A549 treated with DMSO at 1 μM for 4 hours (cell line): ENCODE data around the gene FHAD1. TPM values are rescaled to one million over a fixed set of nuclear protein-coding genes. Genes with fewer than 3 reads are reported as not detected.

ENCODE experiments used
- total RNA-seq: library from RNA; stranded (reverse); fragments of 200-300 nt; extraction: Qiagen RNA extraction; gene quantifications from 5 replicates; pipeline ENCODE4 v1.2.3, GENCODE V29; 2022; ENCODE audit warnings: low read depth

FHAD1 gene
- total RNA-seq = 0.33 to 0.79 TPM (median 0.66 TPM) in 5 replicates

DNA sequence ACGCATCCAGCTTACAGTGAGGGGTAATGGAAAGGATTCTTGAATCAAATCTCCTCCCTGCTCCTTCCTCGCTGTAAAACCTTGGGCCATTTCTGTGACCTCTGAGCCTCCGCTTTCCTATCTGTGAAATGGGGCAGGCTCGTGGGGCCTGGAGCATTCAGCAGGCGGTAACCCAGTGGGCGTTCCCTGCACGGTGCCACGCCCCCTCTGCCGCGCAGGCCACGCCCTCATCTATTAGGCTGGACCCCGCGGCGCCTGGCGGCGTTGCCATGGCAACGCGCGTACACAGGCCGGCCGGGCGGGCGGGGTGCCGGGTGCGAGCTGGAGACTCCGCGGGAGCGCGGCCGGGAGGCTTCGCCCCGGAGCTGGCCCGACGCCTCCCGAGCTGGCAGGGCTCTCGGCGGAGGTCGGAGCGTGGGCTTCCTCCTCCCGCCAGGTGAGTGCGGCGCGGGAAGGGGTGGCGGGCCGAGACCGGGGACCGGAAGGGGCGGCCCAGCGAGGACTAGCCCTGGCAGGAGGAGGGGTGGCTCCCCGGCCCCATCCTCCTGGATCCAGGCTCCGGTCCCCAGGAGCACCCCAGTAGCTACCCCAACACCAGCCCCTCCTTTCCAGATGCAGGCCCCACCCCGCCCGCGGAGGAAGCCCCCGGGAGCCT lies at the start of gene FHAD1:
FHAD1 (plus strand) TSS at position 264 of the 655 bp plus-strand sequence. CDS start 4,562 bp downstream, outside the sequence.

DNA sequence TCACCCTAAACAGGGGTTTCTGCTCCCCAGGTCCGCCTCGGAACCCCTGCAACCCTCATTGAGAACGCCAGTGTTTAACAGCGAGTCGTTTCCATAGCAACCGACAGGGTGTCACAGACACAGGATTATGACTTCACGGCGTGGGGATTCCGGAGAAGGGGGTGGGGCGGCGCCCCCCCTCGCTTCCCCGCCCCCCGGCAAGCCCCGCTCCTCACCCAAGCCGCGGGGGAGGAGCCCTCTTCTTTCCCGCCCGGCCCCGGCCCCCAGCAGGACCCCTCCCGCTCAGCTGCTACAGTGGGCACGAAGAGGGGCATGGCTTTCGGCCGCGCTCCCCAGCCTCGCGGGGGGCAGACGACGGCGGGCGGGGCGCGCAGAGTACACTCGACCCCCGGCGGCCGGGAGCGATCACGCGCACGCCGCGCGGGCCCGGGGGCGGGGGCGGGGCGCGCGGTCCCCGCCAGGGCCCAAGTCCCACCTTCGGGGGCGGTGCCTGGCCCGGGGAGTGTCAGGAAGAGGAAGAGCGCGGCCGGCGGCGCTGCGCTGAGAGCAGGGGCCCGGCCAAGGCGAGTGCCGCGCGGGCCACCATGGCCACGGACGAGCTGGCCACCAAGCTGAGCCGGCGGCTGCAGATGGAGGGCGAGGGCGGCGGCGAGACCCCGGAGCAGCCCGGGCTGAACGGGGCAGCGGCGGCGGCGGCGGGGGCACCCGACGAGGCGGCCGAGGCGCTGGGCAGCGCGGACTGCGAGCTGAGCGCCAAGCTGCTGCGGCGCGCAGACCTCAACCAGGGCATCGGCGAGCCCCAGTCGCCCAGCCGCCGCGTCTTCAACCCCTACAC lies 162.6 kb downstream of the FHAD1 start, which contains the start of gene EFHD2:
EFHD2 (plus strand) TSS at position 501 of the 835 bp plus-strand sequence; CDS start at position 585, 84 bp downstream.

Other genes starting within 250 kb of the FHAD1 start
- gene TMEM51, start 93.5 kb upstream of the FHAD1 start, total RNA-seq = 36.6 to 44.8 TPM (median 41.1 TPM) in 5 replicates
- 174 to 251 TPM (median 232 TPM) in 5 replicates for gene EFHD2, start 162.7 kb downstream of the FHAD1 start, total RNA-seq
- 0.93 to 1.5 TPM (median 1.1 TPM) in 5 replicates for gene CTRC, start 191.2 kb downstream of the FHAD1 start, total RNA-seq
- not detected in 5 replicates for gene CELA2A, start 209.5 kb downstream of the FHAD1 start, total RNA-seq
- not detected in 5 replicates for gene CELA2B, start 228.9 kb downstream of the FHAD1 start, total RNA-seq